ENCODE results near the gene EXD3.
"Not testable (repeated sequence)": the region's sequence is repeated elsewhere in the genome, so short reads cannot be mapped to it uniquely, and the experiment has no call there.

The EXD3 gene

GRCh38 chr9:137327641-137328550, 95.1 kb downstream of the EXD3 start:
- DNase-seq: not testable (repeated sequence)

DNA sequence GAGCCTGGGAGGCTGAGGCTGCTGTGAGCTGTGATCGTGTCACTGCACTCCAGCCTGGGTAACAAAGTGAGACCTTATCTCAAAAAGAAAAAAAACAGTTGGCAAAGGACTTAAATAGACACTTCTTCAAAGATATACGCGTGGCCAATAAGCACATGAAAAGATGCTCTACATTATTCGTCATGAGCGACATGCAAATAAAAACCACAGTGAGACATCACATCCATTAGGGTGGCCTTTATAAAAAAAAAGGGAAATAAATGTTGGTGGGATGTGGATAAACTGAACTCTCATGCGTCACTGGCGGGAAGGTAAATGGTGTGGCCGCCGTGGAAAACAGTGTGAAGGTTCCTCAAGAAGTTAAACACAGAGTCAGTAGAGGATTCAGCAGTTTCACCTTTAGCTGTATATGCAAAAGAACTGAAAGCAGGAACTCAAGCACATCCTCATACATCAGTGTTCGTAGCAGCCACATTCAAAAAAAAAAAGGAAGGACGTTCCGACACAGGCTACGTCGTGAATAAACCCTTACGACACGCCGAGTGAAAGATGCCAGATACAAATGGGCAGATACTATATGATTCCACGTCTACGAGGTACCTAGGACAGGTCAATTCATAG, 96.4 kb downstream of the EXD3 start:
- peak; percentile 24 for DNase-seq

DNA sequence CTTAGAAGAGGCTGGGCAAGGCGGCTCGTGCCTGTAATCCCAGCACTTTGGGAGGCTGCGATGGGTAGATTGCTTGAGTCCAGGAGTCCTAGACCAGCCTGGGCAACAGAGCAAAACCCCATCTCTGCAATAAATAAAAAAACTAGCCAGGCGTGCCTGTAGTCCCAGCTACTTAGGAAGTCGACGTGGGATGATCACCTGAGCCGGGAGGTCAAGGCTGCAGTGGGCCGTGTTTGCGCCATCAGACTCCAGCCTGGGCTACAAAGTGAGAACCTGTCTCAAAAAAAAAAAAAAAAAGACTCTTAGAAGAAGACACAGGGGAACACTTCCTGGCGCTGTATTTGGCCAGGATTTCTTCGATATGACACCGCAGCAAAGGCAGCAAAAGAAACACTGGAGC, 97.2 kb downstream of the EXD3 start:
- DNase-seq: no peak

DNA sequence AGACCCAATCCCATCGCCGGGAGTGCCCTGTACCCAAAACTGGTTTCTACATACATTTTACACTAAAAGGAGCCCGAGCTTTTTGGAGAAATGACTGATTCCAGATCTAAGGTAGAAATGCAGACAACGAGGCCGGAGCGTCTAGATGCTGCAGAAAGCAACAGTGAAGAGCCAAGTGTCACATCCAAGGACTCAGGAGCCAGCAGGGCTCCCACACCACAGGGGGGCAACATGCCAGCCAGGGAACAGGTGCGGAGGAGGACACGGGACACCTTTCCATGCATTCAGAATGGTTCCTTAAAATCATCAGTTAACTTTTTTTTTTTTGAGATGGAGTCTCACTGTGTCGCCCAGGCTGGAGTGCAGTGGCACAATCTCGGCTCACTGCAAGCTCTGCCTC, 97.8 kb downstream of the EXD3 start:
- no peak for DNase-seq

GRCh38 chr9:137323531-137324331, 99.2 kb downstream of the EXD3 start:
- DNase-seq: no peak

DNA sequence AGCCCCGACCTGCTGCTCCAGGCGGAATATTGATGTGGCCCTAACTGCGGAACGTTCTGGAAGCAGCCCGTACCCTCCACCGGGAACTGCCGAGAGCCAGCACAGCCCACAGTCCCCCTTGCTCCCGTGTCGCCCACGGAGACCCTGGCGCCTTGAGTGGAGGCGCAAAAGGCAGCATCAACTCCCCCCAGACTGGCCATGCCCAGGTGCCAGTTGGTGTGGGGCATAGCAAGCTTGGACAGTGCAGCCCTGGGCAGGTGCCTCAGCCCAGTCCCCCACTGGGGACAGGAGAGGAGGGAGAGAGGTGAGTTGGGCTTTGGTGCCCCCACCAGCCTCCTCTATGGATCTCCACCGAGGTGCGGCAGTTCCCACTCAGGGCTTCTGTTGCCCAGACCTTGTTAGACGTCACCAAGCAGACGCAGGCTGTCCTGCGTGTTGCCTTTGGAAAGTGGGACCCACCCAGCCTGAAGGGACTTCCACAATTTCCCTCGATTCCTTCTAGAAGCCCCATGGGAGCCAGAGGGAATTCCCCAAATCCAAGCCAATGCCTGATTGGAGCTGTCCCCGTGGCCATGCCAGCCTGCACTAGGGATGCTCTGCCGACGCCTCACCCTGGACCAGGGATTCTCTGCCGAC, 101.1 kb downstream of the EXD3 start:
- DNase-seq: no peak

- DNase-seq: peak; percentile 39
Observed at GRCh38 chr9:137320555-137321384, 102.2 kb downstream of the EXD3 start.

GRCh38 chr9:137319739-137320551, 103.0 kb downstream of the EXD3 start:
- no peak for DNase-seq

DNA sequence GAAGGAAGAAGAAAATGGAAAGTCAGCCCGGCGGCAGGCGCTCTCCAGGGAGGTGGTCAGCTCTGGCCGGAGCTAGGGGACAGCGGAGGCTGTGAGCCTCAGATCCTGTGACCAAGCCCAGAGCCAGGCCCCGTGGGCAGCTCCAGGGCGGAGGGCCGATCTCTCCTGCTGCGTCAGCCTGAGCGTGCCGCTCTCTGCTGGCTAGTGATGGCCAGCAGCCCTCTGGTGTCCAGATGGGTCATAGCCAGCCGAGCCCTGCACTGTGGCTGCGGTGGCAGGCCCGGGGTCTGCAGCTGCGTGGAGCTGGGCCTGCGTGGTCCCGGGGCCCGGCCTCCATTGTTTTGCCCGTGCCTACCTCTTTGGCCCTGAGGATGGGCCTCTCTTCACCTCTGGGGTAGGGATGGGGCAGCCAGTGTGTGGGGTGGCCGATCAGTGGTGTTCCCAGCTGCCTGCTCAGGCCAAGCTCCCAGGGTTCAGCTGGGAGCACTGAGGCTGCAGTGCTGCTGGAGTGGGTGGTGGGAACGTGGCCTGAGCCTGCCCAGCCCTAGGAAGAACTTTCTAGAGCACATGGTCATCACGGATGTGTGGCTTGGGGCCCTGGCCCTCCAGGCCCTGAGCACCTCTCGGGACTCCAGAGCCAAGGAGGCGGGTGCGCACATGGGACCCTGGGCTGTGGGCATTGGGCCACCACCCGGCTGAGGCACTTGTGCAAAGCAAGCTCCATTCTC, 103.8 kb downstream of the EXD3 start:
- DNase-seq: no peak

DNA sequence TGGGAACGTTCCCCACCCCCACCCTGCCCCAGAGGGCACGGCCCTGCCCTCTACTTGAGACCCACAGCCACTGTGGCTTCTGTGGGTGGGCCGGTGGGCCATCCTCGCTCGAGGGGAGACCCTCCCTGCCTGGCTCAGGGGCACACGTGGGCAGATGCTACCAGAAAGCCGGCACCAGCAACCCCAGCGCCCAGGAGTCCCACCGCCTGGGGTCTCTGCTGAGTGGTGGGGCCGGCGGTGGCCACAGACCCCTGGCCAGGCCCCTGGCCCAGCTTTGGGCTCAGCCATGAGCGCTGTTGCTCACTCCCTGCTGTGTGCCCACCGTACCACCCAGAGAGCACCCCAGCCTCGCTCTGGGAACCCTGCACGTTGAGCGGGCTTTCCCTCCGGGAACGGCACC, 104.4 kb downstream of the EXD3 start:
- no peak for DNase-seq

- no peak for DNase-seq
Observed at GRCh38 chr9:137317718-137318511, 105.0 kb downstream of the EXD3 start.

DNA sequence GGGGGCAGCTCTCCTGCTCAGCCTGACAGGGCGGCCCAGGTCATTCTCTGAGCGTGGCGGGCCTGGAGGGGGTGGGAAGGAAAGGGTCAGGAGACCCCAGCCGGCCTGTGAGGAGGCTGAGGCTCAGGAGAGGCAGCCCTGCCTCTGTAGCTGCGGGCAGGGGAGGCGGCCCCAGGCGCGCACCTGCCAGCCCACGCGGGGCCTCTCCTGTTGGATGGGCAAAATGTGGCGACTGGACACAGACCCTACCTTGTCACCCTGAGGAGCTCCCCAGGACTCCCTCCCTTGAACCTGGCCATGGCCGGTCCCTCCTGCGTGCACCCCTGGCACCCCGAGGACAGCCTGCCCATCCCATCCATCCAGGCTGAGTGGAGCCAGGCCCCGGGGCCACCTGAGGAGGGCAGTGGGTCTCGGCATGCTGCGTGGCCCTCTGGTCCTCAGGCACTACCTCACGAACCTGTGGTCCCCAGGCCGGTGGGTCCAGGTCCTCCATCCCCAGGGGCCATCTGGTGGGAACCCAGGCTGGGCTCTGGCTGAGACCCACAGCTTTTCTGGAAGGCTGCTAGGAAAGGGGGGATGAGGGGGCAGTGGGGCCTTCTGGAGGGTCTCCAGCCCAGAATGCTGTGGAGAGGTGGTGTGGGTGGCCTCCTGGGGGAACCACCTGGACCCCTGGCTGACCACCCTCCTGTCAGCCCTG, 105.8 kb downstream of the EXD3 start:
- DNase-seq: no peak

- no peak for DNase-seq
Observed at GRCh38 chr9:137316012-137316981, 106.7 kb downstream of the EXD3 start.

GRCh38 chr9:137315581-137316011, 107.4 kb downstream of the EXD3 start:
- no peak for DNase-seq

- no peak for DNase-seq
Observed at GRCh38 chr9:137314561-137315560, 108.1 kb downstream of the EXD3 start.

DNA sequence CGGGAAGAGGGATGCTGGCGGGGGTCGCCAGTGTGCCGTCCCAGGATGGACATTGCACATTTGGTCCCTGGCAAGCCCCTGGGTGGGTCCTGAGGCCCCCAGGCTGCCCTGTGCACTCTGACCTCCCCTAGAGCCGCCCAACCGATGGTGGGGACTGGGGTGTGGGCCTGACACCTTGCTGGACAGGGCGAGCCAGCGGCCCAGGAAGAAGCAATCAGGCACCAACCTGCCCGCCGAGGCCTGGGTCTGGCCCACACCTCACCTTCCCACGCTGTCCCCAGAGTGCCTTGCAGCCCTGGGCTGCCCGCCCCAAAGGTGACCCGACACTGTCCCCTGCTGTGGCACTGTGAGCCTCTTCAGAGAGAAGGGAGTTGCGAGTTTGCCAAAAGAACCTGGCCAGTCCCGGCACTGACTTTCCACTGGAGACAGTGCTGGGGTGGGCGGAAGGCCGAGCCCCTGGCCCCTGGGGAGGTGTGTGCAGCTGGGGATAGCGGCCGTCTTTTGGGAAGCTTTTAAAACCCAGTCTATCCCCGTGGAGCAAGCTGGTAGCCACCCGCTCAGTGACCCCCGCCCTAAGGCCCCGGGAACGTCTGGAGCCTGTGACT, 108.9 kb downstream of the EXD3 start:
- no peak for DNase-seq

All from CD4-positive, alpha-beta T cell treated with Interleukin-4 for 4 hours (primary cell).